AG08395 (cell line): ENCODE measurements around the gene PTPN7.
A peak's percentile ranks its signal among the peaks of the same experiment; 100 is the strongest.
"Not testable (repeated sequence)": the region's sequence is repeated elsewhere in the genome, so short reads cannot be mapped to it uniquely, and the experiment has no call there.

Experiments
- DNase-seq: peaks from one replicate; pipeline ENCODE4 v3.0.0; 2012; ENCODE audit warnings: mixed read lengths, low spot score

PTPN7 gene

GRCh38 chr1:202167054-202167453, 6.7 kb upstream of the PTPN7 start:
- not testable (repeated sequence) for DNase-seq

- no peak for DNase-seq
Observed at GRCh38 chr1:202165942-202166843, 5.8 kb upstream of the PTPN7 start.

GRCh38 chr1:202165267-202165941, 5.0 kb upstream of the PTPN7 start:
- DNase-seq = no peak

GRCh38 chr1:202164271-202165037, 4.1 kb upstream of the PTPN7 start:
- DNase-seq = no peak

- no peak for DNase-seq
Observed at GRCh38 chr1:202163281-202164270, 3.2 kb upstream of the PTPN7 start.

- DNase-seq = no peak
Observed at GRCh38 chr1:202162418-202163280, 2.2 kb upstream of the PTPN7 start.

GRCh38 chr1:202162047-202162417, 1.6 kb upstream of the PTPN7 start:
- no peak for DNase-seq

- no peak for DNase-seq
Observed at GRCh38 chr1:202161151-202162046, 997 bp upstream of the PTPN7 start.

- DNase-seq = no peak
Observed at GRCh38 chr1:202159534-202160371, 649 bp downstream of the PTPN7 start.

GRCh38 chr1:202158810-202159533, 1.4 kb downstream of the PTPN7 start:
- no peak for DNase-seq

GRCh38 chr1:202157945-202158344, 2.5 kb downstream of the PTPN7 start:
- no peak for DNase-seq

GRCh38 chr1:202156590-202156989, 3.8 kb downstream of the PTPN7 start:
- no peak for DNase-seq

- no peak for DNase-seq
Observed at GRCh38 chr1:202155478-202156021, 4.9 kb downstream of the PTPN7 start.

- DNase-seq = peak; percentile 52
Observed at GRCh38 chr1:202154766-202155477, 5.5 kb downstream of the PTPN7 start.

GRCh38 chr1:202154148-202154765, 6.1 kb downstream of the PTPN7 start:
- no peak for DNase-seq

- no peak for DNase-seq
Observed at GRCh38 chr1:202153284-202153683, 7.1 kb downstream of the PTPN7 start.
